MM.1S (cell line): ENCODE data around the gene MYH6.

Experiments used
- DNase-seq: peaks from one replicate; pipeline ENCODE4 v3.0.0-alpha.2; 2015
- H2AFZ ChIP-seq: fragments of 300-600 bp; sonication (generic); 2 replicates; pipeline ENCODE4 v1.6.0; 2016; ENCODE audit warnings: antibody characterized with exemption, low read length
- H3F3A ChIP-seq: fragments of 300-600 bp; sonication (generic); 2 replicates; pipeline ENCODE4 v1.6.1; 2016; ENCODE audit warnings: mild to moderate bottlenecking, antibody characterized with exemption, low read length, moderate library complexity, mixed read lengths; ENCODE audit not compliant: insufficient read depth
- H3K27ac ChIP-seq: fragments of 300-600 bp; sonication (generic); 2 replicates; pipeline ENCODE4 v1.5.1; 2016; ENCODE audit warnings: mild to moderate bottlenecking, low read length
- H3K27me3 ChIP-seq: fragments of 300-600 bp; sonication (generic); replicated peaks from 2 replicates; pipeline ENCODE4 v1.6.0; 2016; ENCODE audit warnings: low read length; ENCODE audit not compliant: insufficient read depth
- H3K36me3 ChIP-seq: fragments of 300-600 bp; sonication (generic); replicated peaks from 2 replicates; pipeline ENCODE4 v1.6.1; 2016; ENCODE audit warnings: mild to moderate bottlenecking, low read length, mixed read lengths; ENCODE audit not compliant: insufficient read depth
- H3K4me1 ChIP-seq: fragments of 300-600 bp; sonication (generic); 2 replicates; pipeline ENCODE4 v1.6.1; 2016; ENCODE audit warnings: low read length, mixed read lengths
- H3K4me2 ChIP-seq: fragments of 300-600 bp; sonication (generic); 2 replicates; pipeline ENCODE4 v1.6.0; 2016; ENCODE audit warnings: low read depth, low read length
- H3K4me3 ChIP-seq: fragments of 300-600 bp; sonication (generic); 2 replicates; pipeline ENCODE4 v1.5.1; 2016; ENCODE audit warnings: low read length, mixed read lengths
- H3K79me2 ChIP-seq: fragments of 300-600 bp; sonication (generic); 2 replicates; pipeline ENCODE4 v1.6.1; 2016; ENCODE audit warnings: mixed run types, low read length, mixed read lengths
- H3K9ac ChIP-seq: fragments of 300-600 bp; sonication (generic); 2 replicates; pipeline ENCODE4 v1.6.1; 2016; ENCODE audit warnings: low read length, mixed read lengths
- H3K9me2 ChIP-seq: fragments of 300-600 bp; sonication (generic); replicated peaks from 2 replicates; pipeline ENCODE4 v1.6.1; 2016; ENCODE audit warnings: mild to moderate bottlenecking, low read length, mixed read lengths; ENCODE audit not compliant: insufficient read depth
- H3K9me3 ChIP-seq: fragments of 300-600 bp; sonication (generic); replicated peaks from 2 replicates; pipeline ENCODE4 v1.6.1; 2016; ENCODE audit warnings: mild to moderate bottlenecking, low read length, mixed read lengths; ENCODE audit not compliant: insufficient read depth
- H4K20me1 ChIP-seq: fragments of 300-600 bp; sonication (generic); 2 replicates; pipeline ENCODE4 v1.6.1; 2016; ENCODE audit warnings: mild to moderate bottlenecking, low read length, moderate library complexity, mixed read lengths; ENCODE audit not compliant: insufficient read depth
- CTCF ChIP-seq: fragments of 300-600 bp; sonication (generic); IDR thresholded peaks from 2 replicates; pipeline ENCODE4 v1.5.1; 2016; ENCODE audit warnings: antibody characterized with exemption, low read length, mixed read lengths
- EZH2 ChIP-seq: fragments of 300-600 bp; sonication (generic); optimal IDR thresholded peaks from 2 replicates; pipeline ENCODE3; 2017; ENCODE audit warnings: low read depth, mild to moderate bottlenecking, antibody characterized with exemption, low read length, mixed read lengths
- EZH2phosphoT487 ChIP-seq: fragments of 300-600 bp; sonication (generic); IDR thresholded peaks from 2 replicates; pipeline ENCODE4 v1.6.1; 2018; ENCODE audit warnings: antibody characterized with exemption, low read length

MYH6 gene

DNA sequence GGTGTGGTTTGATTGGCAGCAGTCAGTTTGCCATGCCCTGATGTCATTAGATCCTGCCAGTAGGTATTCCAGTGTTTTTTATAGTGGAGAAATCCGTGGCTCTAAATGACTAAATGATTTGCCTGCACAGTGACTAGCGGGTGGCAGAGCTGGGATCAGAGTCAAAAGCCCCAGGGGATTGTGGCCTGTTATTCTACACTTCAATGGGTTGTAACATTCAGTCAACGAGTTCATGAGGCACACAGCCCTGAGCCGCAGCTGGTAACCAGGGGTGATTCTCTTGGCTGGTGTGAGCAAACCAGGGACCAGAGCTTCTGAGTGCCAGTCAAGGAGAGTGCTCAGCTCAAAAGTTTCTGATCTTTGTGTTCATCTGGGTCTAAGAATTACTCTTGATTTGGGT is 1.8 kb downstream of the MYH6 start:
- no peak overlapping the region for H3K4me2 ChIP-seq
- no peaks in the 10 kb centered on the region for H3F3A ChIP-seq
- no peak overlapping the region for H3K4me3 ChIP-seq
- no peak for DNase-seq
- no peaks in the 10 kb centered on the region for H4K20me1 ChIP-seq
- no peaks in the 10 kb centered on the region for H3K4me1 ChIP-seq
- no peaks in the 10 kb centered on the region for H3K36me3 ChIP-seq
- peaks cover 33% of the 10 kb centered on the region for H3K27me3 ChIP-seq
- no peaks in the 10 kb centered on the region for H3K9me3 ChIP-seq
- no peak overlapping the region for H3K27ac ChIP-seq
- H3K9me2 ChIP-seq, result no peaks in the 10 kb centered on the region
- TF ChIP-seq EZH2phosphoT487 (no peak), CTCF (no peak)
- H3K9ac ChIP-seq, result no peak overlapping the region
- H2AFZ ChIP-seq, result no peak overlapping the region
- H3K79me2 ChIP-seq, result no peaks in the 10 kb centered on the region

DNA sequence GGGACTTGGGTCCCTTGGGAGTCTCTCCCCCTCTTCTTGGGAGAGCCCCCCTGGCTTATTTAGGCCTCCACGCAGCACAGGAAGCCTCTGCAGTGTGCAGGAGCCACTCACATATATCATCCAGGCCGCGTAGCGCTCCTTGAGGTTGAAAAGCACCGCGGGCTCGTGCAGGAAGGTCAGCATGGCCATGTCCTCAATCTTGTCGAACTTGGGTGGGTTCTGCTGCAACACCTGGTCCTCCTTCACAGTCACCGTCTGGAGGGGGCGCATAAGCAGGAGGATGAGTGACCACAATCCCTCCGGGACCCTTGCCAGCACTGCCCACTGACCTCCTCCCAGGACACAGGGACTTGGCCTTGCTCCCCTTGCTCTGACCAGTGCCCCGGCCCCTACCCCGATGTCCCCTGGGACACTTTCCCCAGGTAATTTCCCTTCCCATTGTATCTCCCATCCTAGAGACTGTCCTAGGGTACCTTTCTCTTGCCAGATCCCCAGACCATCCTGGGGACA is 2.5 kb downstream of the MYH6 start:
- Histone ChIP-seq H3F3A (no peaks in the 10 kb centered on the region), H3K9me2 (no peaks in the 10 kb centered on the region), H3K9ac (no peak overlapping the region), H3K36me3 (no peaks in the 10 kb centered on the region), H3K79me2 (no peaks in the 10 kb centered on the region), H3K27ac (no peak overlapping the region), H3K4me1 (no peaks in the 10 kb centered on the region), H3K4me3 (no peak overlapping the region), H3K27me3 (peaks cover 26% of the 10 kb centered on the region), H3K4me2 (no peak overlapping the region), H4K20me1 (no peaks in the 10 kb centered on the region), H2AFZ (no peak overlapping the region), H3K9me3 (no peaks in the 10 kb centered on the region)
- DNase-seq, result no peak
- TF ChIP-seq EZH2, result no peak
- no peak for TF ChIP-seq CTCF
- no peak for TF ChIP-seq EZH2phosphoT487

DNA sequence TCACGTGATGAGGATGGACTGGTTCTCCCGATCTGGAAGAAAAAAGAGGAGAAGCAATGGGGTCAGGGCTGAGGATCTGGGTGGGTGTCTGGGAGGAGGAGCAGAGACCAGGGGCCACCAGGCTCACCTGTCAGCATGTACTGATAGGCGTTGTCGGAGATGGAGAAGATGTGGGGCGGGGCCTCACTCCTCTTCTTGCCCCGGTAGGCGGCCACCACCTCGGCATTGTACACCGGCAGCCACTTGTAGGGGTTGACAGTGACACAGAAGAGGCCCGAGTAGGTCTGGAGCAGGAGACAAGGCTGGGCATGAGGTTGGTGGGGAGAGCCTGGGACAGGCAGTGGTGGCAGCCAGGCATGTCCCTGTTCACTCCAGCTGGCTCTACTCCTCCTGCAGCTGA is 3.0 kb downstream of the MYH6 start:
- Histone ChIP-seq H3K79me2 (no peaks in the 10 kb centered on the region), H3K27me3 (peaks cover 26% of the 10 kb centered on the region), H3K27ac (no peak overlapping the region), H3K4me3 (no peak overlapping the region), H3K9me2 (no peaks in the 10 kb centered on the region), H3K4me2 (no peak overlapping the region), H2AFZ (no peak overlapping the region), H3K9ac (no peak overlapping the region), H3K36me3 (no peaks in the 10 kb centered on the region), H3F3A (no peaks in the 10 kb centered on the region), H3K4me1 (no peaks in the 10 kb centered on the region), H4K20me1 (no peaks in the 10 kb centered on the region), H3K9me3 (no peaks in the 10 kb centered on the region)
- no peak for DNase-seq
- TF ChIP-seq EZH2phosphoT487 (no peak), EZH2 (no peak), CTCF (no peak)
